Measurements from ENCODE around the gene ERVFRD-1. TPM values are rescaled to one million over a fixed set of nuclear protein-coding genes. Genes with fewer than 3 reads are reported as not detected.

ERVFRD-1 gene
- total RNA-seq, 2 experiments from 2014 or later: not detected

DNA sequence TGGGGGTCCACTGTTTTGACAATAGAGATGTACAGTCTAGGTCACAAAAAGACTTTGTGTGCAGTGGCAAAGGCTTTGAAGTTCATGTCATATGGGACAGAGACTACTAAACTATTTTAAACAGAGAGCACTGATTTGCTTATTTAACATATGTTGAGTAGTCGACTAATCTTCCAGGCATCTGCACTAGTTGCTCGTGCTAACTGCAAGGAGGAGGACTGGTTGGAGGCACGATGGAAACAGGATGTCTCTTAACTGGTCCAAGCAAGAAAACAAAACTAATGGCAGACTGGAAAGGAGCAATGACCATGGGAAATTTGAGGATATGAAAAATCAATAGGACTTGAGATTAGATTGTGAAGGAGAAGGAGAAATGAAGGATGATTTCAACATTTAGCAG is 28.5 kb upstream of the ERVFRD-1 start:
- Mint-ChIP-seq H3K36me3 (ENCODE audit: low read depth) (peaks cover 11% of the 10 kb centered on the region), H3K9me3 (no peaks in the 10 kb centered on the region), H3K4me3 (no peak overlapping the region), H3K4me1 (ENCODE audit: low read depth) (no peaks in the 10 kb centered on the region), H3K27me3 (no peaks in the 10 kb centered on the region), H3K27ac (no peak overlapping the region)
- H3K27me3 ChIP-seq (ENCODE audit: control insufficient read depth in 1 of 2, insufficient read depth in 2 of 2, low read length in 2 of 2): no peaks in the 10 kb centered on the region
- peaks cover 5% of the 10 kb centered on the region for H3K4me1 ChIP-seq (ENCODE audit: insufficient read depth, low read length)
- H3K4me3 ChIP-seq (ENCODE audit: low read length): no peak overlapping the region
- ChIA-PET CTCF (no interaction called here), POLR2A (no interaction called here)
- intact Hi-C loops (cut with DNase I, micrococcal nuclease): no loop called here
- DNase-seq (no peak), ATAC-seq (ENCODE audit: poor library complexity) (no peak)
- H3K27ac ChIP-seq (ENCODE audit: low read depth in 1 of 2, low read length in 2 of 2): no peak overlapping the region
- no peaks in the 10 kb centered on the region for H3K9me3 ChIP-seq (ENCODE audit: control insufficient read depth in 1 of 2, insufficient read depth in 1 of 2, low read length in 2 of 2)
- TF ChIP-seq, protein P1, sequence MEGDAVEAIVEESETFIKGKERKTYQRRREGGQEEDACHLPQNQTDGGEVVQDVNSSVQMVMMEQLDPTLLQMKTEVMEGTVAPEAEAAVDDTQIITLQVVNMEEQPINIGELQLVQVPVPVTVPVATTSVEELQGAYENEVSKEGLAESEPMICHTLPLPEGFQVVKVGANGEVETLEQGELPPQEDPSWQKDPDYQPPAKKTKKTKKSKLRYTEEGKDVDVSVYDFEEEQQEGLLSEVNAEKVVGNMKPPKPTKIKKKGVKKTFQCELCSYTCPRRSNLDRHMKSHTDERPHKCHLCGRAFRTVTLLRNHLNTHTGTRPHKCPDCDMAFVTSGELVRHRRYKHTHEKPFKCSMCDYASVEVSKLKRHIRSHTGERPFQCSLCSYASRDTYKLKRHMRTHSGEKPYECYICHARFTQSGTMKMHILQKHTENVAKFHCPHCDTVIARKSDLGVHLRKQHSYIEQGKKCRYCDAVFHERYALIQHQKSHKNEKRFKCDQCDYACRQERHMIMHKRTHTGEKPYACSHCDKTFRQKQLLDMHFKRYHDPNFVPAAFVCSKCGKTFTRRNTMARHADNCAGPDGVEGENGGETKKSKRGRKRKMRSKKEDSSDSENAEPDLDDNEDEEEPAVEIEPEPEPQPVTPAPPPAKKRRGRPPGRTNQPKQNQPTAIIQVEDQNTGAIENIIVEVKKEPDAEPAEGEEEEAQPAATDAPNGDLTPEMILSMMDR (IDR thresholded peaks at IDR 0.05): no peak
- H3K36me3 ChIP-seq (ENCODE audit: insufficient read depth, low read length): peaks cover 4% of the 10 kb centered on the region

DNA sequence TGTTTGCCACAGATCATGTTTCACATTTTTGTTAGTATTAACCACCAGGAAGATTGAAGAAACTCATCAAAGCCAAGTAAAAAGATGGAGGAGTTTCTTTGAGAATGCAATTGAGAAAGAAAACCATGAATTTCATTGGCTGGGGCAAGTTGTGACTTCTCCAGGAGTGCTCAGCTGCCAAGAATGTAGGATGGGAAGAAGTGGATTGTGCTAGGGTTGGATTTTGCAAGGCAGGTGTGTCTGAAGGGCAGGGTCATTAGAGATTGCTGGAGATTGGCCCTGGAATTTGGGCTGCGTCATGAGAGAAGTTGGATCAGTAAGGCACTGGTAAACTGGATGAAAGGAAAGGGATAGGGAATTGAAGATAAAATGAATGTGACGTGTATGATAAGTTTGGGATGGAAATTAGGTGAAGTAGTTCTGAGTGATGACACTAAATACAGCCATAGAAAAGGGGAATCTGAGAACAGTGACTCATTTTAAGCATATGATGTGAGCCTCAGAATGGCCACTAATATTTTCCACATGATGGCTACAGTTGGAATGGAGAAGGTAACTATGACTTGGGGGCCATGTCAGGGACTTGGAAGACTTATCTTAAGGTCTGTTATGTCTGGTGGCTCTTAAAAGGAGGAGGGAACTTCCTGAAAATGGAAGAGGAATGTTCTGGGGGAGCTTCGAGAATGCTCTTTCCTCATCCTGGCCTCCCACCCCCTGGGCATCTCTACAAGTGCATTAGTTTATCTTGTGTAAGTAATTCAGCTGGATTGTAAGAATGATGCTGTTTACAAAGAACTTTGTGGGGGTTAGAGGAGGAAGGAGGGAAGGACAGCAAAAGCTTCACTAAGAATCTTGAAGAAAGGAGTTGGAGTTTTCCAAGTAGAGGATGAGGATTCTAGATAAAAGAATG is 27.8 kb upstream of the ERVFRD-1 start:
- Mint-ChIP-seq H3K4me1 (ENCODE audit: low read depth) (no peaks in the 10 kb centered on the region), H3K27me3 (no peaks in the 10 kb centered on the region), H3K4me3 (no peak overlapping the region), H3K36me3 (ENCODE audit: low read depth) (peaks cover 18% of the 10 kb centered on the region), H3K9me3 (no peaks in the 10 kb centered on the region), H3K27ac (no peak overlapping the region)
- H3K27me3 ChIP-seq (ENCODE audit: control insufficient read depth in 1 of 2, insufficient read depth in 2 of 2, low read length in 2 of 2): no peaks in the 10 kb centered on the region
- CTCF ChIA-PET: no interaction called here
- H3K4me3 ChIP-seq (ENCODE audit: low read length): no peak overlapping the region
- H3K9me3 ChIP-seq (ENCODE audit: control insufficient read depth in 1 of 2, insufficient read depth in 1 of 2, low read length in 2 of 2): no peaks in the 10 kb centered on the region
- H3K36me3 ChIP-seq (ENCODE audit: insufficient read depth, low read length): peaks cover 8% of the 10 kb centered on the region
- POLR2A ChIA-PET: no interaction called here
- TF ChIP-seq, protein P1 (IDR thresholded peaks at IDR 0.05): no peak
- peaks cover under 1% of the 10 kb centered on the region for H3K4me1 ChIP-seq (ENCODE audit: insufficient read depth, low read length)
- intact Hi-C loops (cut with DNase I, micrococcal nuclease): no loop called here
- ATAC-seq (ENCODE audit: poor library complexity) (no peak), DNase-seq (peak in 2 of 14 experiments; percentile 21 to 25)
- H3K27ac ChIP-seq (ENCODE audit: low read depth in 1 of 2, low read length in 2 of 2): no peak overlapping the region

DNA sequence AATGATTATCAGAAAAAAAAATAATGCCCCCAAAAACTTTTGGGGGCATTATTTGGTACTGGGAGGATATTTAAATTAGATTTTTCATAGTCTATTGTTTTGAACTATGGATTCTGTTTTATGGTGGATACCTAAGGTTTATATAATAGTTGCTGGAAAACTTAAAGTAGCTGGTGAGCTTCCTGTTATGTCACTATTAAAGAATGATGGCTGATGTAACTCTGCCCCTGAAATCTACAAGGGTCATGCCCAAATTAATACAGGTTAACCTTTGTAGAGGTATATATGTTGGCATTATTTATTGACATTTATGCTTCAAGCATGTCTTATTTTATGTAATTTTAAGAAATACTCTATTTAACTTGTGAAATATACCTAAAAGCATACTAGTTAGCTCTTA is 25.3 kb upstream of the ERVFRD-1 start:
- H3K4me1 ChIP-seq (ENCODE audit: insufficient read depth, low read length): no peaks in the 10 kb centered on the region
- H3K36me3 ChIP-seq (ENCODE audit: insufficient read depth, low read length): peaks cover 8% of the 10 kb centered on the region
- Mint-ChIP-seq H3K36me3 (ENCODE audit: low read depth) (peaks cover 20% of the 10 kb centered on the region), H3K27me3 (no peaks in the 10 kb centered on the region), H3K4me1 (ENCODE audit: low read depth) (no peaks in the 10 kb centered on the region), H3K4me3 (no peak overlapping the region), H3K27ac (no peak overlapping the region), H3K9me3 (no peaks in the 10 kb centered on the region)
- H3K4me3 ChIP-seq (ENCODE audit: low read length): no peak overlapping the region
- ATAC-seq (ENCODE audit: poor library complexity) (no peak), DNase-seq (no peak)
- ChIA-PET POLR2A (interaction anchor here (0.7 to 0.9 kb wide), 3 partner anchors 38 to 360 kb away, joined by 3 to 5 read pairs (median 4); no protein-coding TSS in a partner anchor), CTCF (interaction anchor here (1.4 kb wide), 1 partner anchor 359 kb away, joined by 3 read pairs; no protein-coding TSS in a partner anchor)
- intact Hi-C loops (cut with DNase I, micrococcal nuclease): no loop called here
- no peaks in the 10 kb centered on the region for H3K27me3 ChIP-seq (ENCODE audit: control insufficient read depth in 1 of 2, insufficient read depth in 2 of 2, low read length in 2 of 2)
- no peaks in the 10 kb centered on the region for H3K9me3 ChIP-seq (ENCODE audit: control insufficient read depth in 1 of 2, insufficient read depth in 1 of 2, low read length in 2 of 2)
- TF ChIP-seq, protein P1 (IDR thresholded peaks at IDR 0.05): no peak
- no peak overlapping the region for H3K27ac ChIP-seq (ENCODE audit: low read depth in 1 of 2, low read length in 2 of 2)
